ENCODE data around the gene ZMIZ1. TPM values are rescaled to one million over a fixed set of nuclear protein-coding genes. Genes with fewer than 3 reads are reported as not detected.
A peak's percentile ranks its signal among the peaks of the same experiment; 100 is the strongest.

ZMIZ1 gene
- total RNA-seq, 1 donor from 2014 or later = 107 TPM

- no peak for DNase-seq (ENCODE audit: low spot score)
Observed at GRCh38 chr10:79229071-79229541, 160.3 kb downstream of the ZMIZ1 start.

- no peak for DNase-seq (ENCODE audit: low spot score)
Observed at GRCh38 chr10:79229830-79230327, 161.1 kb downstream of the ZMIZ1 start.

DNA sequence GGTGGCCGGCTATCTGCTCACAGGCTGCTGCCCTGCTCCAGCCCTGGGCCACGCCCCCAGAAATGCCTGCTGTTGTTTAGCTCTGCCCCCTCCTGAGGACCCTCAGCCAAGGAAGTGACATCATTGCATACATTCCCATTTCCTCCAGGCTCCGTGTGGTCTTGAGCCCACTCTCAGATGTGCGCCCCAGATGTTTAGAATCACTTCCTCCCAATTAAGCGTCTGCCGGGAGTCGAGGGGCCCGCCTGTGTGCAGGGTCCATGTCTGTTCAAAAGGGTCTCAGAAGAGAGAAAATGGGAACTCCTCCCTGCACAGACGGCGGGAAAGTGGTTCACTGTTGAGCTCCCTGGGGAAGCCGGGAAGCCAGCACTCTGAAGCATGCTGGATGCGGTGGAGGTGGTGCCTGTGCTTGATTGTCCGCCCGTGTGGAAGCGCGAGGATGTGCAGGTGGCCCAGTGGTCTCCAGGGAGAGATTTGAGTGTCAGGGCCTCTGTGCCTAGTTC, 161.6 kb downstream of the ZMIZ1 start:
- no peak for DNase-seq (ENCODE audit: low spot score)

DNA sequence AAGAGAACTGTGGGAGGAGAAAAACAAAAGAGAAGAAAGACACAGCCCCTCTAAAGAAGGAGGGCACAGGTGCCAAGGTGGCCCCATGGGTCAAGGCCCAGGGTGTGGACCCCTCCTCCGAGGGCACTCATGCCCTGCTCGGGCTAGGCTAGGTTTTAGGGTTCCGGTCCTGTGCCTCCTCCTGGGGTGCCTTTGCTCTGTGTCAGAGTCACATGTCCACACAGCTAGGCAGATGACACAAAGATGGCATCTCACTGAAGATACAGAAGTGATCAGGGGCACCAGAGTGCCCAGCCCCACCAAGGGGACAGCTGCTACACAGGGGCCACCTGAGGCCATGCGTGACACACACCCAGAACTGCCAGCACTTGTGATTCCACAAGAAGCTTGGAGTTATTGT, 162.1 kb downstream of the ZMIZ1 start:
- no peak for DNase-seq (ENCODE audit: low spot score)

- DNase-seq (ENCODE audit: low spot score) = no peak
Observed at GRCh38 chr10:79231908-79232307, 163.1 kb downstream of the ZMIZ1 start.

DNA sequence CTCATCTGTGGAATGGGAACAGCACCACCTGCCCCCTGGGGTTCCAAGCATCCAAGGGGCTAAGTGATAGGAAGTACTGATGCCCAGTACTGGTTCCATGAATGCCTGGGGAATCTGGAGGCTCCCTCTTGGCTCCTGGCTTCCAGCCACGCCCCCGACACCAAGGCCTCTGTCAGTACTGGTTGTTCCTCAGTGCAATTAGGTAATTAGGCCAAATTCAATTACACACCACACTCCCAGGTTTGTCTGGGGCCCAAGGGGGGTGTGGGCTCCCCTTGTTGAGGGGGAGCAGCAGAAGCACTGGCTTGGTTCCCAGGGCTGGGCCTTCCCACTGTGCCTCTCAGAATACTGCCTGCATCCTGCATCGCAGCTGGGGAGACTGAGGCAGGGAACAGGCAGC, 164.1 kb downstream of the ZMIZ1 start:
- DNase-seq (ENCODE audit: low spot score) = no peak

GRCh38 chr10:79234391-79235315, 165.9 kb downstream of the ZMIZ1 start:
- DNase-seq (ENCODE audit: low spot score) = no peak

- DNase-seq (ENCODE audit: low spot score) = no peak
Observed at GRCh38 chr10:79235765-79236432, 167.1 kb downstream of the ZMIZ1 start.

DNA sequence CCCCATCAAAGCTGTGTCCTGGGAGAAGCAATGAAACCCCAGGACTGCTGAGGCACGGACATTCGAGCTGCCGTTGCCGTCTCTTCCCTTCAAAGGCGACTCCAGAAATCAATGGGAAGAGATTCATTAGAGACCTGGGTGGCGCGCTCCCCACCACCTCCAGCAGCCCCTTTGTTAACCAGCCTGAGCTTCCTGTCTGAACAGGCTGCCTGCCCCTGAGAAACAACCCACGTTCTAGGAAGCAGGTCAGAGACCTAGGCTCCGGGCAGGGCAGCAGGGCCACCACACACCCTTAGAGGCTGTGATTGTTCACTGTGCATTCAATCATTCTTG, 167.6 kb downstream of the ZMIZ1 start:
- DNase-seq (ENCODE audit: low spot score) = no peak

DNA sequence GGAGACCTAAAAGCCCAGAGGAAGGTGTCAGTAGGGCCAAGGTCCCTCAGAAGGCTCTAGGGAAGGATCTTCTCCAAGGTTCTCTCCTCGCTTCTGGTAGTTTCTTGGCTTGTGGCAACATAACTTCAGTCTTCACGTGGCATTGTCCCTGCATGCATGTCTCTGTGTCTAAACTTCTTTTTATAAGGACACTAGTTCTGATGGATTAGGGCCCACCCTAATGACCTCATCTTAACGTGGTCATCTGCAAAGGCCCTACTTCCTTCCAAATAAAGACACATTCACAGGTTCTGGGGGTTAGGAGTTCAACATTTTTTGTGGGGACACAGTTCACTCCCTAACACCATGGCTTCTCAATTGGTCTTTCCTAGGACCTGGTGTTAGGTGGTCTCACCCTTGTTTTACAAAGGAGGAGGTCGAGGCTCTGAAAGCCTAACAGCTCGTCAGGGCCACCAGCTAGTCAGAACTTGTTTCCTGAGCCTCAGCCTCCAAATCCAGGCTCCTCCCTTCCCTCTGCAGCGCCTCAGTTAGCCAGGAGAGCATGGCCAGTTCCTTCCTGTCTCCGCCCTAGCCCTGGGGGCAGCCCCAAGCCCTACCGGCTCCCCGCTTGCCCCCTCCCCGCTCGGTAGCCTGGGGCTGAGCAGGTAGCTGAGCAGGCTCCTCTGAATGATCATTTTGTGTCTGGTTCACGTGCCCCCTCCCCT, 168.8 kb downstream of the ZMIZ1 start:
- DNase-seq (ENCODE audit: low spot score) = peak; percentile 80

GRCh38 chr10:79238158-79238520, 169.4 kb downstream of the ZMIZ1 start:
- DNase-seq (ENCODE audit: low spot score) = no peak

- no peak for DNase-seq (ENCODE audit: low spot score)
Observed at GRCh38 chr10:79238606-79239005, 169.8 kb downstream of the ZMIZ1 start.

- DNase-seq (ENCODE audit: low spot score) = no peak
Observed at GRCh38 chr10:79239275-79239779, 170.6 kb downstream of the ZMIZ1 start.

DNA sequence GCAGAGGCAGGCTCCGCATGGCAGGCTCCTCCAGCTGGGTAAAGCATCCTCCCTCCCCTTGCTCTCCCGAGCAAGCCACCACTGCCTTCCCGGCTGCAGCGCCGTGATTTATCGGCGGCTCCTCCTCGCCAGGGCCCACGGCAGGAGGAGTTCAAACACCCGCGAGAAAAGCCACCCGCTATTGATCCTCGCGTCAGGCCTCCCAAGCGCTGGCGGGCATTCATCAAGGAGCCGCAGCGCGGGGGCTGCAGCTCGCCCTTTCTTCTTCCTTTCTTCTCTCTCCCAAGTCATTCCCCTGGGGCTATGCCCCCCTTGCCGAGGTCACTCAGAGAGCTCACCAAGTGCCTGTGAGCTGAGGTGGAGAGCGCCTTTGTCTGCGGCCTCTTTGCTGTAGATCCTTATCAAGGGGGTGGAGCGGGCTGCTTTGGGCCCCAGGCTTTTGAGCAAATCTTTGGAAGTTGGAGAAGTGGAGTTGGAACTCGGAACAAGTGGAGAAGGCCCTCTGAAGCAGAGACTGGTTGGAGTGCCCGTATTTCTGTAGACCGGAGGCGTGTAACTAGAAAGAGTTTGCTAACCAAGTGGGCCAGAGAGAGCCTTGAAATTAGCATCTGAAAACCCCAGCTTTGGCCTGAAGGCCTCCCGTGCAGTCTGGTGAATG, 171.3 kb downstream of the ZMIZ1 start:
- no peak for DNase-seq (ENCODE audit: low spot score)

- no peak for DNase-seq (ENCODE audit: low spot score)
Observed at GRCh38 chr10:79241629-79241989, 172.8 kb downstream of the ZMIZ1 start.

GRCh38 chr10:79241990-79242619, 173.3 kb downstream of the ZMIZ1 start:
- DNase-seq (ENCODE audit: low spot score) = peak; percentile 82

DNA sequence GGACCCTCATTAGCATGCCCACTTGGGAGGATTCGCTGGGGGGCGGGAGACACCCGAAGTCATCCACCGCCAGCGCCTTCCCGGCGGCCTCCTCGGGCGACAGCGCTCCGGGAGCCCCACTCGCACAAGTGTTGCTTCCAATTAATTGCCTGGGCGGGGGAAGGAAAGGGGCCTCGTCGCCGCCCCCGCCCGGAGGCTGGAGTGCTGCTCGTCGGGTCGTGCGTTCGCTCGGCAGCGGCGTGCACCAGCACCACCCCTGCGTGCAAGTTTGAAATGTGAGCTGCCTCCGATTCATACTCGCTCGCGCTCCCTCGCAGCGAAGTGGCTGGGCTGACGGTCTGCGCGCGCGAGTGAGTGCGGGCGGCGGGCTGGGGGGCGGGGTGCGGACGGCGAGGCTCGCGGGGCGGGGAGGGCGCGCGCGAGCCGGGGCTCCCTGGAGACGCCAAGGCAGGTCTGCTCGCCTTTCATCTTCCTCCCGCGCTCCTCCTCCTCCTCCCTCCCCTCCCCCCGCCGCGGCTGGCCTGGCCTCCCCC, 173.9 kb downstream of the ZMIZ1 start:
- DNase-seq (ENCODE audit: low spot score) = no peak

DNA sequence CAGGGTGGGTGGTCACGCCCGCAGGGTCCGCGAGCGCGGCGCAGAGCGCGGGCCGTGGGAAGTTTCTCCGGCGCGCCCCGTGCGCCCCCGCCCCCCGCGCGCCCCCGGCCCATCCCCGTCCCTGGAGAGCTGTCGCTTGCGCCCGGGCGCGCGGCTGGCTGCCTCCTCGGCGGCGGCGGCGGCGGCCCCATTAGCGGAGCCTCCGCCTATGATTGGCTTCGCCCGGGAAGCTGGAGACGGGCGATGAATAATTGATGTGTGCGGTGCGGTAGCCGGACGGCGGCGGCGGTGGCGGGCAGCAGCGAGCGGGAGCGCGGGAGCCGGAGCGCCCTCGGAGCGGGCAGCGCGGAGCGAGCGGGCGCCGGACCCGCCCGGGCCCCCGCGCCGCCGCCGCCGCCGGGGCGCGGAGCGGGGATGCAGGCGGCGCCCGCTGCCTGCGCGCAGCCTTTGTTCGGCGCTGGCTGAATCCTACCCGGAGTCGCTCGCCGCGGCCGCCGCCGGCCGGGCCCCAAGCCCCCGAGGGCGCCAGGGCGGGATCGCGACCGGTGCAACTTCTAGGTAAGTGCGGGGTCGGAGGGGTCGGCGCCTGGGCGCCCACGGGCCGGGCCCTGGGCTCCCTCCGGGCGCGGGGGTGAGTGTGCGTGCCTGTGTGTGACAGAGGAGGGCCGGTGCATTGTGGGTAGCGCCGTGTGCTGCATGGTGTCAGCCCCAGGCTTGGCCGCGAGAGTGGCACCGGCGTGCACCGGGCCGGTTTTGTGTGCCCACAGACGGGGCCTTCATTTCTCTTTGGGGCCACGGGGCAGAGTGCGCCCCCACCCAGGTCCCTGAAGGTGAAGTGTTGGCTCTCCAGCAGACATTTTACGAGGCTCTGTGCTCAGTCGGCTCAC, 174.7 kb downstream of the ZMIZ1 start:
- no peak for DNase-seq (ENCODE audit: low spot score)

DNA sequence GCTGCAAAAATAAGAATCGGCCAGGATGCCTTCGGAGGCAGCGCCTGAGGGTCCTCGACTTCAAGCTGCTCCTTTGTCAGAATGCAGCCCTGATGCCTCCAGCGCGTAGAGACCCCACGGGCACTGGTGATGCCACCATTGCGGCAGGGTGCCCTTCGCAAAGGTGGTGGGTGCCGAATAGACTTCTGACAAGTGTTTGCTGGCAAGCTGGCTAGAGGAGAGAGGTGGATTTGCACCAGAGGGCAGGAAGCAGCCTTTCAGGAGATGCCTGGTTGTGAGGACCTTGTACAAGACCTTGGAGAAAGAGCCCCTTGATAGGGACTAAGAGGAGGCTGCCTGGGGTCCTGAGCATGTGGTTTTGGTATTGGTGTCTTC, 175.3 kb downstream of the ZMIZ1 start:
- no peak for DNase-seq (ENCODE audit: low spot score)

Measured in ureter (tissue), 1 donor.